Fibroblast of lung (primary cell): ENCODE results near the gene GLG1. TPM values are rescaled to one million over a fixed set of nuclear protein-coding genes. Genes with fewer than 3 reads are reported as not detected.

Experiments
- DNase-seq, 2 donors: peaks; one replicate each; pipeline versions ENCODE4 v3.0.0 to v3.0.0-alpha.2; 2010; ENCODE audit warnings: low read depth in 2 of 2
- H2AFZ ChIP-seq: 2 replicates; pipeline ENCODE4 v1.5.1; 2012; ENCODE audit warnings: low read length, control low read depth, inconsistent platforms
- H3K27ac ChIP-seq: 2 replicates; pipeline ENCODE4 v1.5.1; 2011; ENCODE audit warnings: low read length, control low read depth; ENCODE audit not compliant: insufficient read depth
- H3K27me3 ChIP-seq: 2 replicates; pipeline ENCODE4 v1.5.1; 2011; ENCODE audit warnings: mild to moderate bottlenecking, low read length; ENCODE audit not compliant: control insufficient read depth, insufficient read depth
- H3K36me3 ChIP-seq: 2 replicates; pipeline ENCODE4 v1.5.1; 2011; ENCODE audit warnings: low read length; ENCODE audit not compliant: control insufficient read depth, insufficient read depth
- H3K4me1 ChIP-seq: 2 replicates; pipeline ENCODE4 v1.5.1; 2011; ENCODE audit warnings: low read length; ENCODE audit not compliant: control insufficient read depth, insufficient read depth; ENCODE audit errors: extremely low read depth
- H3K4me2 ChIP-seq: 2 replicates; pipeline ENCODE4 v1.5.1; 2011; ENCODE audit warnings: low read length, control low read depth; ENCODE audit not compliant: insufficient read depth; ENCODE audit errors: extremely low read depth
- H3K4me3 ChIP-seq, 4 experiments: fragments of 200-600 bp in 1 of 4; sonication (generic) in 1 of 4; replicated peaks in 1 of 4; 2 replicates each; pipeline ENCODE4 v1.5.1; 2011 to 2016; ENCODE audit warnings: low read length in 4 of 4, low read depth in 3 of 4, mild to moderate bottlenecking in 3 of 4, control low read depth in 2 of 4, inconsistent platforms in 1 of 4, mixed read lengths in 1 of 4; ENCODE audit not compliant: insufficient read depth in 1 of 4; ENCODE audit errors: control extremely low read depth in 1 of 4
- H3K79me2 ChIP-seq: 2 replicates; pipeline ENCODE4 v1.5.1; 2012; ENCODE audit warnings: mild to moderate bottlenecking, low read length, inconsistent platforms; ENCODE audit not compliant: control insufficient read depth, insufficient read depth
- H3K9ac ChIP-seq: 2 replicates; pipeline ENCODE4 v1.5.1; 2011; ENCODE audit warnings: mild to moderate bottlenecking, low read length, control low read depth; ENCODE audit not compliant: insufficient read depth
- H3K9me3 ChIP-seq: 2 replicates; pipeline ENCODE4 v1.5.1; 2012; ENCODE audit warnings: low read depth, low read length; ENCODE audit not compliant: control insufficient read depth, insufficient read depth
- H4K20me1 ChIP-seq: 2 replicates; pipeline ENCODE4 v1.5.1; 2011; ENCODE audit warnings: low read length; ENCODE audit not compliant: control insufficient read depth, insufficient read depth; ENCODE audit errors: extremely low read depth
- CTCF ChIP-seq, 2 donors: IDR thresholded peaks in 1 of 2; conservative IDR thresholded peaks in 1 of 2; 1 replicate in 1 of 2; 2 replicates in 1 of 2; pipeline ENCODE4 v1.5.1; 2011 to 2012; ENCODE audit warnings: low read length in 2 of 2, control low read depth in 1 of 2, inconsistent platforms in 1 of 2, low read depth in 1 of 2, mild to moderate bottlenecking in 1 of 2
- EZH2 ChIP-seq: IDR thresholded peaks from 2 replicates; pipeline ENCODE4 v1.5.1; 2012; ENCODE audit warnings: low read length, control low read depth, mild to moderate bottlenecking; ENCODE audit errors: missing control alignments
- polyA plus RNA-seq, 2 donors: library from polyadenylated mRNA; depleted of rRNA in 1 of 2; stranded (reverse) in 1 of 2; unstranded in 1 of 2; fragments of >200 nt; gene quantifications; 2 replicates each; pipeline ENCODE4 v1.2.1, GENCODE V29; 2011 to 2012; ENCODE audit warnings: missing spikeins in 1 of 2
- total RNA-seq: library from RNA; depleted of rRNA; stranded (reverse); fragments of >200 nt; gene quantifications from 2 replicates; pipeline ENCODE4 v1.2.1, GENCODE V29; 2014

Gene GLG1
- total and polyA plus RNA-seq, 2 donors (not counting 1 experiment from before 2014, with no cell fraction given) = 138 to 150 TPM

GRCh38 chr16:74500907-74501306, 106.0 kb downstream of the GLG1 start:
- Histone ChIP-seq H3K4me2 (no peak overlapping the region), H3K9me3 (no peaks in the 10 kb centered on the region), H3K79me2 (no peaks in the 10 kb centered on the region), H4K20me1 (no peaks in the 10 kb centered on the region), H3K27ac (no peak overlapping the region), H3K36me3 (no peaks in the 10 kb centered on the region), H2AFZ (no peak overlapping the region), H3K4me1 (no peaks in the 10 kb centered on the region), H3K4me3 (no peak overlapping the region), H3K9ac (no peak overlapping the region), H3K27me3 (no peaks in the 10 kb centered on the region)
- DNase-seq = no peak
- no peak for TF ChIP-seq EZH2
- TF ChIP-seq CTCF (conservative IDR thresholded peaks at IDR 0.05 in 1 of 2, IDR thresholded peaks at IDR 0.05 in 1 of 2; ENCODE audit: low read depth in 1 of 2, low read length in 2 of 2) = no peak

- DNase-seq = no peak
- H3K27ac ChIP-seq = no peak overlapping the region
- H3K36me3 ChIP-seq = no peaks in the 10 kb centered on the region
- H3K4me3 ChIP-seq = no peak overlapping the region
- no peak overlapping the region for H2AFZ ChIP-seq
- H3K9me3 ChIP-seq = no peaks in the 10 kb centered on the region
- H3K9ac ChIP-seq = no peak overlapping the region
- no peaks in the 10 kb centered on the region for H3K4me1 ChIP-seq
- no peak for TF ChIP-seq EZH2
- no peaks in the 10 kb centered on the region for H3K27me3 ChIP-seq
- no peaks in the 10 kb centered on the region for H3K79me2 ChIP-seq
- H4K20me1 ChIP-seq = no peaks in the 10 kb centered on the region
- no peak overlapping the region for H3K4me2 ChIP-seq
Observed at GRCh38 chr16:74499114-74499513, 107.8 kb downstream of the GLG1 start.

GRCh38 chr16:74497761-74498160, 109.2 kb downstream of the GLG1 start:
- Histone ChIP-seq H2AFZ (no peak overlapping the region), H3K4me1 (no peaks in the 10 kb centered on the region), H3K79me2 (no peaks in the 10 kb centered on the region), H3K4me2 (no peak overlapping the region), H3K4me3 (no peak overlapping the region), H3K27ac (no peak overlapping the region), H3K27me3 (no peaks in the 10 kb centered on the region), H3K9ac (no peak overlapping the region), H4K20me1 (no peaks in the 10 kb centered on the region), H3K36me3 (peaks cover 2% of the 10 kb centered on the region), H3K9me3 (no peaks in the 10 kb centered on the region)
- TF ChIP-seq CTCF (conservative IDR thresholded peaks at IDR 0.05 in 1 of 2, IDR thresholded peaks at IDR 0.05 in 1 of 2; ENCODE audit: low read depth in 1 of 2, low read length in 2 of 2) = no peak
- TF ChIP-seq EZH2 = no peak
- DNase-seq = no peak
